Measurements from ENCODE around the gene EEFSEC. TPM values are rescaled to one million over a fixed set of nuclear protein-coding genes. Genes with fewer than 3 reads are reported as not detected.

EEFSEC gene
- total and polyA plus RNA-seq, 2 of the 8 experiments (the other 6 are each of a cell fraction or from before 2014, with no cell fraction given): 13.1 to 19.8 TPM

DNA sequence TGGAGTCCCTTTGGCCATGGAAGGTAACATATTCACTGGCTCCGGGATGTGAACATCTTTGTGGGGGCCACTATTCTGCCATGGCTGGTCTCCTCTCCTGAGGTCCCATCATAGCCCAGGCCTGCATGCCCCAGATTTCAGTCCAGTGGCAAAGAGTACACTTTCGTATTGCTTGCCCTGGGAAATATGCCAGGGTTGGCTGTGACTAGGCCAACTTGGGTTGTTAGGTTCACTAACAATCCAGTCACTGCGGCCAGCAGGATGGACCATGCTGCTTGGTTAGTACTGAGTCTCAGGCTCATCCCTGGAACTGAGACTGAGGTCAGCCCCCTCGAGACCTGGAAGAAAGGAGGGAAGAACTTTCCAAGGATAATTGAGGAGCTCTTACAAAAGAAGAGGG is 9.8 kb upstream of the EEFSEC start:
- WGBS, 2 experiments (ENCODE audit: extremely low coverage in 1 of 2, insufficient coverage in 1 of 2, insufficient read length in 1 of 2, insufficient replicate concordance in 2 of 2, low coverage in 1 of 2, low lambda C conversion rate in 2 of 2, missing lambda C conversion rate in 1 of 2): 84% methylated on average over 4 of the region's 4 CpGs; no CpG with 5 or more reads in 1 of the 2 experiments
- DNase-seq (ENCODE audit: low read depth in 1 of 2, low spot score in 2 of 2) (no peak), FAIRE-seq (no peak)
- Histone ChIP-seq H2BK12ac (ENCODE audit: low read depth, low read length) (no peak overlapping the region), H3K9me3 (ENCODE audit: insufficient read depth in 2 of 2, low read depth in 1 of 2, low read length in 1 of 2) (no peaks in the 10 kb centered on the region), H3K56ac (replicated peaks; ENCODE audit: insufficient read length, low read depth, low read length) (no peak overlapping the region), H4K5ac (ENCODE audit: insufficient read length, low read depth, low read length) (no peak overlapping the region), H3K79me2 (ENCODE audit: control insufficient read depth in 1 of 2, insufficient read depth in 2 of 2, low read length in 2 of 2) (no peaks in the 10 kb centered on the region), H2BK5ac (ENCODE audit: low read depth, low read length) (no peak overlapping the region), H3K4me1 (replicated peaks in 1 of 4; ENCODE audit: control insufficient read depth in 3 of 4, insufficient read depth in 4 of 4, low read length in 3 of 4) (no peaks in the 10 kb centered on the region), H3K4ac (replicated peaks; ENCODE audit: insufficient read length, low read depth, low read length) (no peak overlapping the region), H2BK120ac (replicated peaks; ENCODE audit: low read depth, low read length) (no peak overlapping the region), H4K91ac (replicated peaks; ENCODE audit: insufficient read length, low read length) (no peak overlapping the region), H2BK20ac (ENCODE audit: low read length) (no peak overlapping the region), H3K14ac (ENCODE audit: insufficient read length) (no peak overlapping the region), H4K20me1 (replicated peaks in 1 of 2; ENCODE audit: control insufficient read depth in 1 of 2, insufficient read depth in 2 of 2, low read length in 2 of 2) (peaks cover 0 to 4% of the 10 kb centered on the region in 2 experiments), H3K79me1 (ENCODE audit: low read depth, low read length) (no peaks in the 10 kb centered on the region), H2AK5ac (ENCODE audit: low read depth, low read length) (no peak overlapping the region), H3K27me3 (replicated peaks in 1 of 4; ENCODE audit: control insufficient read depth in 3 of 4, extremely low read depth in 1 of 4, insufficient read depth in 3 of 4, low read length in 3 of 4) (no peaks in the 10 kb centered on the region; a peak in 1 of 7 replicates), H3K18ac (ENCODE audit: extremely low read depth, low read length) (no peak overlapping the region), H3K4me3 (ENCODE audit: extremely low read depth in 1 of 4, insufficient read depth in 2 of 4, low read depth in 3 of 4, low read length in 4 of 4) (no peak overlapping the region), H2AFZ (ENCODE audit: low read length) (no peak overlapping the region), H3K4me2 (ENCODE audit: insufficient read depth in 1 of 2, low read depth in 2 of 2, low read length in 2 of 2) (no peak overlapping the region), H3K23me2 (ENCODE audit: low read depth, low read length) (no peaks in the 10 kb centered on the region), H4K8ac (ENCODE audit: extremely low read depth, insufficient read depth, low read length) (no peak overlapping the region), H2BK15ac (ENCODE audit: low read length) (no peak overlapping the region), H3K36me3 (ENCODE audit: control insufficient read depth in 2 of 4, insufficient read depth in 4 of 4, low read length in 3 of 4) (no peaks in the 10 kb centered on the region), H3K9ac (replicated peaks in 1 of 4; ENCODE audit: extremely low read depth in 1 of 4, low read depth in 3 of 4, low read length in 3 of 4) (no peak overlapping the region), H3K27ac (ENCODE audit: low read depth, low read length) (no peak overlapping the region), H3K23ac (ENCODE audit: insufficient read length) (no peak overlapping the region)
- POLR2A ChIA-PET (ENCODE audit: partially characterized antibody): no interaction called here
- CTCF ChIA-PET (ENCODE audit: partially characterized antibody): interaction anchor here (0.6 to 1.9 kb wide), 3 partner anchors 14 to 34 kb away, joined by 3 to 5 read pairs (median 3); no protein-coding TSS in a partner anchor
- TF ChIP-seq RXRA (IDR thresholded peaks at IDR 0.05; ENCODE audit: insufficient read depth, low read depth, low read length) (no peak), RNF2 (IDR thresholded peaks at IDR 0.05; ENCODE audit: borderline replicate concordance, low read depth, low read length, missing control alignments, poor library complexity, severe bottlenecking) (no peak), EGR1 (IDR thresholded peaks at IDR 0.05; ENCODE audit: borderline replicate concordance, low read depth, low read length) (no peak), BACH1 (IDR thresholded peaks at IDR 0.05; ENCODE audit: low read length) (no peak), CBX8 (IDR thresholded peaks at IDR 0.05; ENCODE audit: borderline replicate concordance, low read depth, low read length) (no peak), SUZ12 (IDR thresholded peaks at IDR 0.05; ENCODE audit: low read length) (no peak), POLR2A (IDR thresholded peaks at IDR 0.05; ENCODE audit: control extremely low read depth in 1 of 2, low read depth in 2 of 2, low read length in 2 of 2) (no peak), GTF2F1 (IDR thresholded peaks at IDR 0.05; ENCODE audit: borderline replicate concordance, low read depth, low read length) (no peak), JUND (IDR thresholded peaks at IDR 0.05; ENCODE audit: low read length) (no peak), CTBP2 (IDR thresholded peaks at IDR 0.05; ENCODE audit: borderline replicate concordance, insufficient read depth, insufficient read length, low read length) (no peak), JUN (IDR thresholded peaks at IDR 0.05; ENCODE audit: low read depth, low read length) (no peak), POLR2AphosphoS5 (IDR thresholded peaks at IDR 0.05; ENCODE audit: low read depth, low read length) (no peak), BCL11A (IDR thresholded peaks at IDR 0.05; ENCODE audit: low read depth in 2 of 2, low read length in 2 of 2) (no peak), SIN3A (conservative IDR thresholded peaks at IDR 0.05 in 1 of 2, IDR thresholded peaks at IDR 0.05 in 1 of 2; ENCODE audit: low read depth in 1 of 2, low read length in 2 of 2) (no peak), YY1 (IDR thresholded peaks at IDR 0.05; ENCODE audit: low read depth, low read length) (no peak)
